Coronary artery (tissue), 2 donors: Measurements from ENCODE around the gene HOXA13.

ENCODE experiments used
- DNase-seq: peaks from one replicate; pipeline ENCODE4 v3.0.0-alpha.2; 2017; ENCODE audit warnings: low spot score
- H3K27ac ChIP-seq, 2 donors: fragments of 200-600 bp; sonication (generic); one replicate each; pipeline ENCODE4 v1.5.1; 2016 to 2019
- H3K4me3 ChIP-seq: fragments of 200-600 bp; sonication (generic); 2 replicates; pipeline ENCODE4 v1.5.1; 2016; ENCODE audit warnings: mild to moderate bottlenecking, moderate library complexity
- TF ChIP-seq, protein P1 (sequence below): fragments of 200-600 bp; sonication (generic); IDR thresholded peaks from one replicate; pipeline ENCODE4 v1.5.1; 2019; ENCODE audit warnings: antibody characterized with exemption

HOXA13 gene

DNA sequence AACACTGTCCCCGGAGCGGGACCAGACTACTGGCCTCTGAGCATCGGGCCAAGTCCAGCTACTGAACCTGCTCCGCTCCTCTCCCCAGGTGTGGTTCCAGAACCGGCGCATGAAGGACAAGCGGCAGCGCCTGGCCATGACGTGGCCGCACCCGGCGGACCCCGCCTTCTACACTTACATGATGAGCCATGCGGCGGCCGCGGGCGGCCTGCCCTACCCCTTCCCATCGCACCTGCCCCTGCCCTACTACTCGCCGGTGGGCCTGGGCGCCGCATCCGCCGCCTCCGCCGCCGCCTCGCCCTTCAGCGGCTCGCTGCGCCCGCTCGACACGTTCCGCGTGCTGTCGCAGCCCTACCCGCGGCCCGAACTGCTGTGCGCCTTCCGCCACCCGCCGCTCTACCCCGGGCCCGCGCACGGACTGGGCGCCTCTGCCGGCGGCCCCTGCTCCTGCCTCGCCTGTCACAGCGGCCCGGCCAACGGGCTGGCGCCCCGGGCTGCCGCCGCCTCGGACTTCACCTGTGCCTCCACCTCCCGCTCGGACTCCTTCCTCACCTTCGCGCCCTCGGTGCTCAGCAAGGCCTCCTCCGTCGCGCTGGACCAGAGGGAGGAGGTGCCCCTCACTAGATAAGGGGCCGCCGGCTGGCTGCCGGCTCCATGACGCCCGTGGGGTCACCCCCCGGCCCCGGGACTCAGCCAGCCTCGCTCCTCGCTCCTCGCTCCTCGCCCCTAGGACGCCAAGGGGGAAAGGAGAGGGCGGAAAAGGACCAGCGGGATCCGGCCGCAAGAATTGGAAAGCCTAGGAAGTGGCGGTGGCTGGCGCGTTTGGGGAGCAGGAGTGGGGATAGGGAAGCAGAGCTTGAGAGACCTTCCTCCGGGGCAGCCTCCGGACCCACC lies 46.2 kb upstream of the HOXA13 start:
- Histone ChIP-seq H3K4me3 (peak overlapping the region; percentile 61), H3K27ac (no peak overlapping the region)
- TF ChIP-seq, protein P1, sequence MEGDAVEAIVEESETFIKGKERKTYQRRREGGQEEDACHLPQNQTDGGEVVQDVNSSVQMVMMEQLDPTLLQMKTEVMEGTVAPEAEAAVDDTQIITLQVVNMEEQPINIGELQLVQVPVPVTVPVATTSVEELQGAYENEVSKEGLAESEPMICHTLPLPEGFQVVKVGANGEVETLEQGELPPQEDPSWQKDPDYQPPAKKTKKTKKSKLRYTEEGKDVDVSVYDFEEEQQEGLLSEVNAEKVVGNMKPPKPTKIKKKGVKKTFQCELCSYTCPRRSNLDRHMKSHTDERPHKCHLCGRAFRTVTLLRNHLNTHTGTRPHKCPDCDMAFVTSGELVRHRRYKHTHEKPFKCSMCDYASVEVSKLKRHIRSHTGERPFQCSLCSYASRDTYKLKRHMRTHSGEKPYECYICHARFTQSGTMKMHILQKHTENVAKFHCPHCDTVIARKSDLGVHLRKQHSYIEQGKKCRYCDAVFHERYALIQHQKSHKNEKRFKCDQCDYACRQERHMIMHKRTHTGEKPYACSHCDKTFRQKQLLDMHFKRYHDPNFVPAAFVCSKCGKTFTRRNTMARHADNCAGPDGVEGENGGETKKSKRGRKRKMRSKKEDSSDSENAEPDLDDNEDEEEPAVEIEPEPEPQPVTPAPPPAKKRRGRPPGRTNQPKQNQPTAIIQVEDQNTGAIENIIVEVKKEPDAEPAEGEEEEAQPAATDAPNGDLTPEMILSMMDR: no peak
- DNase-seq: no peak

DNA sequence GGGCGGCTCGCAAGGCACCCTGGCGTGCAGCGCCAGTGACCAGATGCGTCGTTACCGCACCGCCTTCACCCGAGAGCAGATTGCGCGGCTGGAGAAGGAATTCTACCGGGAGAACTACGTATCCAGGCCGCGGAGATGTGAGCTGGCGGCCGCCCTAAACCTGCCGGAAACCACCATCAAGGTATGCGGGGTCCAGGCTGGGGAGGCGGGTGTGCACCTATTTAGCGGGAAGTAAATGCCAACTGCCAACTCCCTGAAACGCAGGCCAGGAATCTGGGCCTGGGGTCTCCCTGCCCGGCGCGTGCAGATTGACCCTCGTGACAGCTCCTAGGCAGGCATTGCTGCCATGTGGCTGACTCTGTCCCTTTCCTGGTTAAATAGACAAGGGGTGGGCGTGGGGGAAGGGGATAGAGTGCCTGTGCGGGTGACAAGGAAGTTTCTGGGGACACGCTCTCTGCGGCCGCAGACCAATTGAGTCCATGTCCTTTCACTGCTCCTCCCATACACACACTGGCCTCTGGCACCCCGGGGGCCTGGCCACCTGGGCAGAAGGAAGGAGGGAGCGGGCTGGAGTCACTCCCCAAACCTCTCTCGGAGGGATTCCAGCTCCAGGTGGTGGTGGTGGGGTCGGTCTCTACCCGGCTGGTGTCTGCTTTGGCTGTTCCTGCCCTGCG lies 45.4 kb upstream of the HOXA13 start:
- Histone ChIP-seq H3K4me3 (peak overlapping the region; percentile 61), H3K27ac (no peak overlapping the region)
- DNase-seq: no peak
- TF ChIP-seq, protein P1: no peak

DNA sequence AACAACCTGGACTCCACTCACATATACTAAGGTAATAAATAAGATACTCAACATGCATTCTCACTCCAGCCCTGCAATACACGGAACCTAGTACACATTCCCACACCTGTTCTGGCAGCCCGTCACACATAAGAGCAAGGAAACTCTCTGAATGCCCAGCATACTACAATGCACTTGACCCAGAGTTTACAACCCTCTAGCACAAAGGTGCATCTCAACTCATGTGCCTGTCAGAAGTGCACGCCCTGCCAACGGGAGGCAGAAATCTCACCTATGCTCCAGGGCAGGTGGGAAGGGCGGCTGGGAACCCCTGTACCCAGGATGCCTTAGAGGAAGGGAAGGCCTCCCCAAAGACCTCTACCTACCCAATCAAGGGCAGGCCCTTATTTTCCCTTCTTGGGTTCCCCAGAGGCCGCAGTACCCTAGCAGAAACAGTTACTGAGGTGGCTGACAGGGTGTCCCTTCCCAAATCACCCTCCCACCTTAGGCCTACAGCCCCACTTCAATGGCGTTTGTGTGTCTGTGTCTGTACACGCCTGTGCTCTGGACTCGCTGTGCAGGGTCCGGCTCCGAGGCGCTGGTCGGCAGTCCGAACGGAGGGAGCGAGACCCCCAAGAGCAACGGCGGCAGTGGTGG lies 44.7 kb upstream of the HOXA13 start:
- TF ChIP-seq, protein P1: no peak
- no peak for DNase-seq
- H3K4me3 ChIP-seq: peak overlapping the region; percentile 61
- H3K27ac ChIP-seq: no peak overlapping the region

DNA sequence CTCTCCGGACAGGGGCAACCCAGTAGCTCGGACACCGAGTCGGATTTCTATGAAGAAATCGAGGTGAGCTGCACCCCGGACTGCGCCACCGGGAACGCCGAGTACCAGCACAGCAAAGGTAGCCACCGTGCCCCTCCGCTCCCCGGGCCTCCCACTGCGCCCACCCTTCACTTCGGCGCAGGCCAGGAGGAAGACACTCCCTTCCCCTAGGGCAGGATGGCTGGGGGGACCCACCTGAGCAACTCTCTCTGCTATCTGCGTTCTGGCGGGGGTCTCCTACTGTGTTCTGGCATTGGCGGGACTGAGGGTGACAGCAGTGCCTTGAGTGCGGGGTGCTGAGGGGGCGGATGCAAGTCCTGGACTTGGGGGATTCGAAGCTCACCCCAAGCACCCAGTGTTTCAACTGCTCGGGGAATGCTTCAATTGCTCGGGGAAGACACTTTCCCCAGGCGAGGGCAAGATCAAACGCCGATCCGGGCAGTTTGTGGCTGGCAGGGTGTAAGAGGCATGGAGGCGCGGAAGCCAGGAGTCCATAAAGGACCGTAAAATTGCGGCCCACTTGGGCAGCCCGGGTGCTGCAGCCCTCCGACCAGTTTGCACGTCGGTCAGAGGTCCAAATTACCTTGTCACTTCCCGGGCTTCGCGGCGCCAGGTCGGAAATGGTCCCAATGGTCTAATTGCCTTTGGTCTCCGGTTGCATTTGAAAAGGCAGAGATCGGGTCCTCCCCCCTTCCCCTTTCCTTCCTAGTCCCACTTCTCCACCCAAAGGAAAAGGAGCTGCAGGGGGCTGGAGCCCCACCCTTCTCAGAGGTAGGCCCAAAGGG lies 43.7 kb upstream of the HOXA13 start:
- peak overlapping the region; percentile 64 for H3K4me3 ChIP-seq
- DNase-seq: no peak
- H3K27ac ChIP-seq: no peak overlapping the region
- TF ChIP-seq, protein P1: no peak

DNA sequence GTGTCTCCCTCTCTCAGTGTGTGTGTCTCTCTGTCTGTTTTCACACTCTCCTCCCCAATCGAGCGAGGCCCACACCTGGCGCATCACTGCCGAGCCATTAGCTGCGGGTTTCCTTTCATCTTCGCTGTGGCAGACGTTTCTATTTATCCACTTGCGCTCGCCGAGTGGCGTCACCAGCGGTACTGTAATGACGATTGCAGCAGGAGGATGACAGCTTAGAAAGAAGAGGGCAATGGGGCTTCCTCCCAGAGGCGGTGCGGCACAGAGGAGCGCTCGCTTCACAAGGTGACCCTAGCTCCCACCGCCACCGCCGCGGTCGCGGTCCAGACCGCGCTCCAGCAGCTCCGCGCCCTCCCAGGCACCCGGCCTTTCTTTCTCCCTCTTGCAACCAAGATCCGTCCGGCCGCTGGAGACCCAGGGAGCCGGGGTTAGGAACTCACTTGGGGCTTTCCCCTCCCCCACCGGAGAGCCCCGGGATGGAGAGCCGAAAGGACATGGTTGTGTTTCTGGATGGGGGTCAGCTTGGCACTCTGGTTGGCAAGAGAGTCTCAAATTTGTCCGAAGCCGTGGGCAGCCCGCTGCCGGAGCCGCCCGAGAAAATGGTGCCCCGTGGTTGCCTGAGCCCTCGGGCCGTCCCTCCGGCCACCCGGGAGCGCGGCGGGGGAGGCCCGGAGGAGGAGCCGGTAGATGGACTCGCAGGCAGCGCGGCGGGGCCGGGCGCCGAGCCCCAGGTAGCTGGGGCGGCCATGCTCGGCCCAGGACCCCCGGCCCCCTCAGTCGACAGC lies 42.9 kb upstream of the HOXA13 start, which contains the start of gene EVX1:
EVX1 (plus strand) TSS at position 248 of the 785 bp plus-strand sequence; CDS start at position 477, 229 bp downstream.
- Histone ChIP-seq H3K27ac (no peak within 1 kb of the TSS), H3K4me3 (peak within 1 kb of the TSS; percentile 64)
- TF ChIP-seq, protein P1: no peak
- DNase-seq: no peak

DNA sequence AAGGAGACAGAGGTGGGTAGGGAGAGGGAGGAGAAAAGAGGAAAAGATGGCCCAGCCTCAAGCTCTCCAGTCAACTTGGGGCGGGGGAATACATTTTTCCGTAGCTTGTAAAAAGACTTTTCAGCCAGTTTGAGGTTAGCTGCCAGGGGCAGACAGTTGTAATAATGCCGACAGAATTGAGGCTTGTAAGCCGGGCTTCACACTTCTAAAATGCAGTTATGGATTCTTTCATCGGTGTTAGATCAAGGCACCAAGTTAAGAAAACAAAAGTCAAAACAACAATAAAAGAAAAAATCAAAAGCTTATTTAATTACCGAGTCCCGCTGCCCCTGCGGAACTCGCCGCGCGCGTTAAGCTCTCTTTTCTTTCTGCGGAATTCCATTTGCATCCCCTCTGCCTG lies 42.3 kb upstream of the HOXA13 start:
- TF ChIP-seq, protein P1: no peak
- Histone ChIP-seq H3K4me3 (peak overlapping the region; percentile 64), H3K27ac (no peak overlapping the region)
- no peak for DNase-seq
